ENCODE data around the gene FOXL3. TPM values are rescaled to one million over a fixed set of nuclear protein-coding genes. Genes with fewer than 3 reads are reported as not detected.

Gene FOXL3
- polyA plus RNA-seq, 3 donors = not detected

DNA sequence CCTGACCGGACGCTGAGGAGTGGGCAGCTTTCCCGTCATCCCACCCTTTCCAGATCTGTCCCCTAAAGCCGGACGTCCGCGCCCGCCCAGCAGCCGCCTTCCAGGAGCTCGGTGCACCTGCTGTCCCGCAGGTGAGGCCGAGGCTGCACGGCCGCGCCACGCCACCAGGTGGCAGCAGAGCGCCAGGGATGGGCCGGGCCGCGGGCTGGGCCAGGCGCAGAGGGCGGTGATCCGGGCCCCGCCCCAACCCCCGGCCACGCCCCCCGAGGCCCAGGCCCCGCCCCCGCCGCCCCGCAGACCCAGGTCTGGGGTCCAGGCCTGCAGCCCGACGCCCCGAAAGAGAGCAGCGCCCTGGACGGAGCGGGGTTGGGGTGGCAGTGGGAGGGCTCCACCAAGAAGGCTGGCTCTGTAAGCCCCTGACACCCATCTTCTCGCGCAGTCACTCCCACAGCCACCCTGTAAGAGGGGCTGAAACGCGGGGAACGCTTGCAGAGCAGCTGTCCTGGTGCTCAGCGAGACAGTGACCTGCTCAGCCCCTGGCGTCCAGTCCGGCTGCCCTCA lies 32.2 kb downstream of the FOXL3 start:
- peaks cover 0 to 8% of the 10 kb centered on the region in 2 donors for H3K4me1 ChIP-seq (ENCODE audit: control insufficient read depth in 1 of 2, insufficient read depth in 2 of 2, low read length in 2 of 2)
- peaks cover 8 to 21% (median 16%) of the 10 kb centered on the region in 3 donors for H3K27me3 Mint-ChIP-seq (ENCODE audit: low read depth in 3 of 3)
- no peaks in the 10 kb centered on the region for H3K36me3 ChIP-seq (replicated peaks in 1 of 2; ENCODE audit: control insufficient read depth in 1 of 2, insufficient read depth in 2 of 2, low read length in 2 of 2)
- H3K9me3 Mint-ChIP-seq = peaks cover 0 to 8% (median 5%) of the 10 kb centered on the region in 7 donors
- H2AFZ ChIP-seq (ENCODE audit: insufficient read depth, low read depth, low read length, poor library complexity, severe bottlenecking) = no peak overlapping the region
- no peaks in the 10 kb centered on the region for H4K20me1 ChIP-seq (ENCODE audit: insufficient read depth, low read length)
- no peak overlapping the region for H3K27ac ChIP-seq (ENCODE audit: low read depth in 1 of 2, low read length in 2 of 2)
- peak; percentile 27 to 55 (median 39) for DNase-seq
- H3K36me3 Mint-ChIP-seq = no peaks in the 10 kb centered on the region
- peak overlapping the region; percentile 3 for H3K4me2 ChIP-seq (replicated peaks; ENCODE audit: extremely low read depth, low read length, poor library complexity, severe bottlenecking)
- TF ChIP-seq CTCF (IDR thresholded peaks at IDR 0.05) = peak; percentile 99
- no peak overlapping the region for H3K9ac ChIP-seq (ENCODE audit: insufficient read depth, low read length, poor library complexity, severe bottlenecking)
- no peak overlapping the region for H3K27ac Mint-ChIP-seq
- intact Hi-C loops (cut with micrococcal nuclease) = loop anchor here (2.0 to 5.0 kb wide), 3 partner anchors 315 to 550 kb away; no protein-coding TSS in a partner anchor
- peaks cover 0 to 6% of the 10 kb centered on the region in 2 donors for H3K9me3 ChIP-seq (replicated peaks in 1 of 2; ENCODE audit: control insufficient read depth in 1 of 2, insufficient read depth in 1 of 2, low read length in 2 of 2)
- H3K4me3 ChIP-seq (replicated peaks in 1 of 3; ENCODE audit: low read depth in 2 of 3, low read length in 3 of 3) = no peak overlapping the region
- no peaks in the 10 kb centered on the region for H3K79me2 ChIP-seq (ENCODE audit: insufficient read depth, low read length)
- H3K4me1 Mint-ChIP-seq = peaks cover 7% of the 10 kb centered on the region
- H3K4me3 Mint-ChIP-seq = peak overlapping the region in 1 of 2 donors; percentile 15
- WGBS (ENCODE audit: insufficient coverage) = 15% methylated on average over 34 of the region's 45 CpGs
- H3K27me3 ChIP-seq (ENCODE audit: control insufficient read depth in 2 of 2, insufficient read depth in 2 of 2, low read length in 2 of 2) = no peaks in the 10 kb centered on the region

GRCh38 chr7:322708-323111 lies 32.7 kb downstream of the FOXL3 start:
- Histone ChIP-seq H3K36me3 (replicated peaks in 1 of 2; ENCODE audit: control insufficient read depth in 1 of 2, insufficient read depth in 2 of 2, low read length in 2 of 2) (no peaks in the 10 kb centered on the region), H3K4me2 (replicated peaks; ENCODE audit: extremely low read depth, low read length, poor library complexity, severe bottlenecking) (no peak overlapping the region), H3K9me3 (replicated peaks in 1 of 2; ENCODE audit: control insufficient read depth in 1 of 2, insufficient read depth in 1 of 2, low read length in 2 of 2) (peaks cover 0 to 6% of the 10 kb centered on the region in 2 donors), H3K4me1 (ENCODE audit: control insufficient read depth in 1 of 2, insufficient read depth in 2 of 2, low read length in 2 of 2) (peaks cover 0 to 8% of the 10 kb centered on the region in 2 donors), H4K20me1 (ENCODE audit: insufficient read depth, low read length) (no peaks in the 10 kb centered on the region), H3K27me3 (ENCODE audit: control insufficient read depth in 2 of 2, insufficient read depth in 2 of 2, low read length in 2 of 2) (no peaks in the 10 kb centered on the region), H3K4me3 (replicated peaks in 1 of 3; ENCODE audit: low read depth in 2 of 3, low read length in 3 of 3) (no peak overlapping the region), H3K79me2 (ENCODE audit: insufficient read depth, low read length) (no peaks in the 10 kb centered on the region), H3K9ac (ENCODE audit: insufficient read depth, low read length, poor library complexity, severe bottlenecking) (no peak overlapping the region), H3K27ac (ENCODE audit: low read depth in 1 of 2, low read length in 2 of 2) (no peak overlapping the region), H2AFZ (ENCODE audit: insufficient read depth, low read depth, low read length, poor library complexity, severe bottlenecking) (no peak overlapping the region)
- no peak overlapping the region for H3K4me3 Mint-ChIP-seq
- no peak overlapping the region for H3K27ac Mint-ChIP-seq
- WGBS (ENCODE audit: insufficient coverage) = 96% methylated on average over 5 of the region's 6 CpGs
- no peak for TF ChIP-seq CTCF (IDR thresholded peaks at IDR 0.05)
- peaks cover 7% of the 10 kb centered on the region for H3K4me1 Mint-ChIP-seq
- no peaks in the 10 kb centered on the region for H3K36me3 Mint-ChIP-seq
- DNase-seq = no peak
- intact Hi-C loops (cut with micrococcal nuclease) = loop anchor here (2.0 to 5.0 kb wide), 3 partner anchors 315 to 550 kb away; no protein-coding TSS in a partner anchor
- peaks cover 4 to 17% (median 17%) of the 10 kb centered on the region in 3 donors for H3K27me3 Mint-ChIP-seq (ENCODE audit: low read depth in 3 of 3)
- H3K9me3 Mint-ChIP-seq = peaks cover 0 to 8% (median 5%) of the 10 kb centered on the region in 7 donors
